Spleen (tissue), 11 donors: ENCODE results near the gene GPR139. TPM values are rescaled to one million over a fixed set of nuclear protein-coding genes. Genes with fewer than 3 reads are reported as not detected.

Experiments used
- DNase-seq: peaks from one replicate; pipeline ENCODE4 v3.0.0-alpha.2; 2020
- H3K27ac ChIP-seq, 8 donors: fragments of 200-600 bp; sonication (generic) in 7 of 8; 1 replicate in 4 of 8; 2 replicates in 4 of 8; pipeline versions ENCODE4 v1.5.0 to v1.8.0; 2016 to 2021; ENCODE audit warnings: inconsistent platforms in 4 of 8, mild to moderate bottlenecking in 4 of 8, moderate library complexity in 1 of 8
- H3K27me3 ChIP-seq, 7 donors: fragments of 200-600 bp; sonication (generic) in 6 of 7; replicated peaks in 1 of 7; 1 replicate in 4 of 7; 2 replicates in 3 of 7; pipeline versions ENCODE4 v1.5.0 to v1.8.0; 2016 to 2021; ENCODE audit warnings: inconsistent platforms in 3 of 7, mild to moderate bottlenecking in 1 of 7
- H3K36me3 ChIP-seq, 6 donors: fragments of 200-600 bp; sonication (generic) in 5 of 6; 1 replicate in 4 of 6; 2 replicates in 2 of 6; pipeline versions ENCODE4 v1.5.0 to v1.8.0; 2016 to 2021; ENCODE audit warnings: inconsistent platforms in 2 of 6
- H3K4me1 ChIP-seq, 6 donors: fragments of 200-600 bp; sonication (generic) in 5 of 6; 1 replicate in 3 of 6; 2 replicates in 3 of 6; pipeline versions ENCODE4 v1.5.0 to v1.8.0; 2016 to 2021; ENCODE audit warnings: inconsistent platforms in 3 of 6
- H3K4me3 ChIP-seq, 8 donors: fragments of 200-600 bp; sonication (generic) in 7 of 8; 1 replicate in 4 of 8; 2 replicates in 4 of 8; pipeline versions ENCODE4 v1.5.0 to v1.8.0; 2016 to 2021; ENCODE audit warnings: inconsistent platforms in 4 of 8, mild to moderate bottlenecking in 4 of 8, moderate library complexity in 2 of 8
- H3K9me3 ChIP-seq, 8 donors: fragments of 200-600 bp; sonication (generic) in 7 of 8; 1 replicate in 4 of 8; 2 replicates in 4 of 8; pipeline versions ENCODE4 v1.5.0 to v1.8.0; 2016 to 2021; ENCODE audit warnings: inconsistent platforms in 4 of 8
- CTCF ChIP-seq, 11 experiments: fragments of 200-600 bp in 7 of 11; fragments of 450-650 bp in 4 of 11; sonication (generic) in 4 of 11; IDR thresholded peaks in 8 of 11; conservative IDR thresholded peaks in 3 of 11; 1 replicate in 7 of 11; 2 replicates in 4 of 11; pipeline versions ENCODE4 v1.4.0 to v1.8.0; 2016 to 2021; ENCODE audit warnings: antibody characterized with exemption in 11 of 11, inconsistent platforms in 4 of 11, mild to moderate bottlenecking in 1 of 11
- POLR2A ChIP-seq, 3 donors: fragments of 450-650 bp; IDR thresholded peaks; one replicate each; pipeline ENCODE4 v1.5.1; 2017; ENCODE audit warnings: antibody characterized with exemption in 3 of 3, mild to moderate bottlenecking in 1 of 3
- POLR2AphosphoS5 ChIP-seq, 3 donors: sonication (generic); formaldehyde crosslinking; IDR thresholded peaks; one replicate each; pipeline ENCODE4 v1.5.1; 2017; ENCODE audit warnings: antibody characterized with exemption in 3 of 3
- WGBS, 5 donors: extraction: QIAGEN DNeasy Blood & Tissue Kit in 3 of 5; methylation state at CpG; one replicate each; pipeline versions ENCODE4 v1.1.5 to v1.1.7; 2013 to 2018; 5-methylcytosine and 5-hydroxymethylcytosine counted together
- intact Hi-C: fragments of 100-400 bp; cut with DNase I; formaldehyde crosslinking; loops from one replicate; pipeline ENCODE4 v1.15.0; 2023; ENCODE audit warnings: low total_unique reads
- polyA plus RNA-seq, 3 donors: library from polyadenylated mRNA; stranded (reverse); fragments of 200-250 nt; gene quantifications; one replicate each; pipeline ENCODE4 v1.2.1, GENCODE V29; 2013
- total RNA-seq, 7 donors: library from RNA; depleted of rRNA in 3 of 7; stranded (reverse); fragments of >200 nt in 3 of 7; fragmentation: NEBNext Ultra II Directional in 4 of 7; extraction: Animal tissue kit (Norgen Biotek cat#: 25700) in 4 of 7; gene quantifications; one replicate each; pipeline versions ENCODE4 v1.1.0 to v1.2.1, GENCODE V29; 2016 to 2021
- donor health status: healthy with polysubstance abuse.
- donor health status: DM: no; HTN: no; CAD: no; lungs with moderate emphysema.
- donor health status: DM: no; HTN: no; CAD: no.
- donor health status: Bipolar disorder and iron deficiency.
- donor health status: healthy.
- donor health status: DM: no; HTN: no; CAD: no.
- donor health status: DM: yes; HTN: yes; CAD: no.

Gene GPR139
- total and polyA plus RNA-seq, 10 donors = not detected

GRCh38 chr16:20020976-20021375 lies 52.7 kb downstream of the GPR139 start:
- Histone ChIP-seq H3K36me3 (no peaks in the 10 kb centered on the region), H3K9me3 (peaks cover 0 to 6% (median 0%) of the 10 kb centered on the region in 8 donors), H3K4me1 (no peaks in the 10 kb centered on the region), H3K4me3 (no peak overlapping the region), H3K27ac (no peak overlapping the region), H3K27me3 (no peaks in the 10 kb centered on the region)
- no peak for DNase-seq
- 84 to 92% (median 89%) methylated on average over 2 of the region's 2 CpGs for WGBS, 5 donors
- intact Hi-C loops = no loop called here
- TF ChIP-seq POLR2A (IDR thresholded peaks at IDR 0.05) = no peak
- no peak for TF ChIP-seq POLR2AphosphoS5 (IDR thresholded peaks at IDR 0.05)
- no peak for TF ChIP-seq CTCF (IDR thresholded peaks at IDR 0.05 in 8 of 11, conservative IDR thresholded peaks at IDR 0.05 in 3 of 11)

- 52 to 79% (median 74%) methylated on average over 1 of the region's 1 CpG for WGBS, 5 donors
- Histone ChIP-seq H3K9me3 (peaks cover 0 to 6% (median 0%) of the 10 kb centered on the region in 8 donors), H3K4me3 (no peak overlapping the region), H3K27me3 (no peaks in the 10 kb centered on the region), H3K27ac (no peak overlapping the region), H3K4me1 (no peaks in the 10 kb centered on the region), H3K36me3 (no peaks in the 10 kb centered on the region)
- intact Hi-C loops = no loop called here
- DNase-seq = no peak
- TF ChIP-seq POLR2AphosphoS5 (IDR thresholded peaks at IDR 0.05) (no peak), POLR2A (IDR thresholded peaks at IDR 0.05) (no peak), CTCF (IDR thresholded peaks at IDR 0.05 in 8 of 11, conservative IDR thresholded peaks at IDR 0.05 in 3 of 11) (no peak)
Observed at GRCh38 chr16:20020083-20020482, 53.6 kb downstream of the GPR139 start.

GRCh38 chr16:20016234-20016633 lies 57.5 kb downstream of the GPR139 start:
- DNase-seq = no peak
- Histone ChIP-seq H3K4me3 (no peak overlapping the region), H3K27ac (no peak overlapping the region), H3K4me1 (no peaks in the 10 kb centered on the region), H3K36me3 (no peaks in the 10 kb centered on the region), H3K27me3 (peaks cover 0 to 6% (median 0%) of the 10 kb centered on the region in 7 donors), H3K9me3 (peaks cover 0 to 6% (median 0%) of the 10 kb centered on the region in 8 donors)
- intact Hi-C loops = no loop called here
- TF ChIP-seq CTCF (IDR thresholded peaks at IDR 0.05 in 8 of 11, conservative IDR thresholded peaks at IDR 0.05 in 3 of 11) (no peak), POLR2A (IDR thresholded peaks at IDR 0.05) (no peak), POLR2AphosphoS5 (IDR thresholded peaks at IDR 0.05) (no peak)
- WGBS, 5 donors = 44 to 59% (median 46%) methylated on average over 7 of the region's 7 CpGs

- Histone ChIP-seq H3K4me3 (no peak overlapping the region), H3K4me1 (no peaks in the 10 kb centered on the region), H3K9me3 (peaks cover 0 to 19% (median 0%) of the 10 kb centered on the region in 8 donors), H3K27me3 (peaks cover 0 to 32% (median 0%) of the 10 kb centered on the region in 7 donors), H3K36me3 (no peaks in the 10 kb centered on the region), H3K27ac (no peak overlapping the region)
- WGBS, 5 donors = 44 to 65% (median 58%) methylated on average over 3 of the region's 3 CpGs
- no peak for DNase-seq
- intact Hi-C loops = no loop called here
- TF ChIP-seq CTCF (IDR thresholded peaks at IDR 0.05 in 8 of 11, conservative IDR thresholded peaks at IDR 0.05 in 3 of 11) (no peak), POLR2A (IDR thresholded peaks at IDR 0.05) (no peak), POLR2AphosphoS5 (IDR thresholded peaks at IDR 0.05) (no peak)
Observed at GRCh38 chr16:20004931-20005330, 68.8 kb downstream of the GPR139 start.
